ENCODE results near the gene NACAD.

DNA sequence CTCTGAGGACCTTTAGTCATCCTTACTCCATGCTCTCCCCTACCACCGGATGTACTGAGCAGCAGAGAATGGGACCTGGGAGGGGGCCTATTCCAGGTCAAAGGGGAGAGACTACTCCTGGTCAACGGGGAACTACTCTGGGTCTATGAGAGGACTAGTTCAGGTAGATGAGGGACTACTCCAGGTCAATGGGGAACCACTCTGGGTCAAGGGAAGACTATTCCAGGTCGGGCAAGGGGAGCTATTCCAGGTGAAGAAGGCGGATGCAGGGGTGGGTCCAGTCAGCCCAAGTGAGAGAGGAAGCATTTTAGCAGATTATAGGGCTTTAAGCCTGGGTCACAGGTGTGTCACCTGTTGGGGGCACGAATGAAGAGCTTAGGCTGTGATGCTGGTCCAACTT, 53.4 kb downstream of the NACAD start:
- no peak for TF ChIP-seq EZH2phosphoT487 (IDR thresholded peaks at IDR 0.05; ENCODE audit: insufficient read depth, low read depth)
- TF ChIP-seq EZH2 (IDR thresholded peaks at IDR 0.05; ENCODE audit: insufficient read depth, poor library complexity, severe bottlenecking) = no peak

All from GM23248 (cell line).